Body of pancreas (tissue), 4 donors: ENCODE results near the gene ALCAM.

Source experiments
- POLR2A ChIP-seq, 3 donors: fragments of 450-650 bp; IDR thresholded peaks; one replicate each; pipeline ENCODE4 v1.6.1; 2016; ENCODE audit warnings: antibody characterized with exemption in 3 of 3, mild to moderate bottlenecking in 2 of 3
- TF ChIP-seq, protein P1 (sequence below), 7 experiments: fragments of 450-650 bp in 4 of 7; fragments of 200-600 bp in 3 of 7; sonication (generic) in 3 of 7; IDR thresholded peaks; one replicate each; pipeline ENCODE4 v1.5.1; 2016 to 2019; ENCODE audit warnings: antibody characterized with exemption in 7 of 7

GRCh38 chr3:105559856-105560255 is 193.1 kb downstream of the ALCAM start:
- TF ChIP-seq POLR2A (IDR thresholded peaks at IDR 0.05), result no peak
- TF ChIP-seq, protein P1, sequence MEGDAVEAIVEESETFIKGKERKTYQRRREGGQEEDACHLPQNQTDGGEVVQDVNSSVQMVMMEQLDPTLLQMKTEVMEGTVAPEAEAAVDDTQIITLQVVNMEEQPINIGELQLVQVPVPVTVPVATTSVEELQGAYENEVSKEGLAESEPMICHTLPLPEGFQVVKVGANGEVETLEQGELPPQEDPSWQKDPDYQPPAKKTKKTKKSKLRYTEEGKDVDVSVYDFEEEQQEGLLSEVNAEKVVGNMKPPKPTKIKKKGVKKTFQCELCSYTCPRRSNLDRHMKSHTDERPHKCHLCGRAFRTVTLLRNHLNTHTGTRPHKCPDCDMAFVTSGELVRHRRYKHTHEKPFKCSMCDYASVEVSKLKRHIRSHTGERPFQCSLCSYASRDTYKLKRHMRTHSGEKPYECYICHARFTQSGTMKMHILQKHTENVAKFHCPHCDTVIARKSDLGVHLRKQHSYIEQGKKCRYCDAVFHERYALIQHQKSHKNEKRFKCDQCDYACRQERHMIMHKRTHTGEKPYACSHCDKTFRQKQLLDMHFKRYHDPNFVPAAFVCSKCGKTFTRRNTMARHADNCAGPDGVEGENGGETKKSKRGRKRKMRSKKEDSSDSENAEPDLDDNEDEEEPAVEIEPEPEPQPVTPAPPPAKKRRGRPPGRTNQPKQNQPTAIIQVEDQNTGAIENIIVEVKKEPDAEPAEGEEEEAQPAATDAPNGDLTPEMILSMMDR (IDR thresholded peaks at IDR 0.05), result no peak
